Measurements from ENCODE around the gene LRRC74A. TPM values are rescaled to one million over a fixed set of nuclear protein-coding genes. Genes with fewer than 3 reads are reported as not detected.

The LRRC74A gene
- not detected in 5 replicates for total RNA-seq (2022; extraction: Qiagen RNA extraction; ENCODE audit: low read depth)

GRCh38 chr14:76826122-76826521, at the start of gene LRRC74A:
TSS of gene LRRC74A (plus strand) at chr14:76826408. CDS start at chr14:76826698, 290 bp downstream.

GRCh38 chr14:76812422-76813383, 13.5 kb upstream of the LRRC74A start, which contains the start of gene ANGEL1:
TSS of gene ANGEL1 (minus strand) at chr14:76812882. CDS start at chr14:76812827, 55 bp downstream.

Other genes with a start within 250 kb of the LRRC74A start
- 3.8 to 5.0 TPM (median 4.0 TPM) in 5 replicates for gene VASH1, start 64.9 kb upstream of the LRRC74A start, total RNA-seq (2022; extraction: Qiagen RNA extraction; ENCODE audit: low read depth)
- 7.7 to 11.0 TPM (median 10.1 TPM) in 5 replicates for gene ANGEL1, start 13.5 kb upstream of the LRRC74A start, total RNA-seq (2022; extraction: Qiagen RNA extraction; ENCODE audit: low read depth)
- 21.2 to 28.3 TPM (median 25.3 TPM) in 5 replicates for gene IRF2BPL, start 202.3 kb downstream of the LRRC74A start, total RNA-seq (2022; extraction: Qiagen RNA extraction; ENCODE audit: low read depth)